ENCODE measurements around the gene PLEK. TPM values are rescaled to one million over a fixed set of nuclear protein-coding genes. Genes with fewer than 3 reads are reported as not detected.

Gene PLEK
- total RNA-seq, 1 donor: under 0.01 TPM

GRCh38 chr2:68379184-68379708 is 14.2 kb downstream of the PLEK start:
- no peak overlapping the region for H3K4me3 ChIP-seq (ENCODE audit: low read depth, low read length)
- TF ChIP-seq CTCF (IDR thresholded peaks at IDR 0.05; ENCODE audit: insufficient read depth, low read length): no peak

DNA sequence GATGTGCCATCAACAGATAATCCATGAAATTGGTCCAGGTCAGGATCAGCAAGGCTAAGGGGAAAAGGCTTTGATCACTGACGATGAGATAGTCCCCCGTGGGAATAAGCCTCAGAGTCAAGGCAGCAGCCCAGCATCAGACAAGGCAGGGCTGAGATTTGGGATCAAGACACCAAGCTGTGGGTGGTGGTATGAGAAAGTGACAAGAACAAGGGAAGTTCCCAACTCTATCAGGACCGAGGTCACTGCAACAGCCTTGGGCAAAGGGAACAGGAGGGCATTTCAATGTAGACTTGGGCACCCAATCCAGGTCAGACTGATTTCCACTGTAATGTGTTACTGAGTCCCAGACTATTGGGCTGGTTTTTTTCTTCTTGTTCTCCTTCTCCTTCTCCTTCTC is 18.7 kb downstream of the PLEK start:
- no peak for DNase-seq (ENCODE audit: low read depth)
- H3K4me3 ChIP-seq (ENCODE audit: low read depth, low read length): no peak overlapping the region
- TF ChIP-seq CTCF (IDR thresholded peaks at IDR 0.05; ENCODE audit: insufficient read depth, low read length): no peak

More at GRCh38 chr2:68379184-68379708, 14.2 kb downstream of the PLEK start:
- no peak for DNase-seq (ENCODE audit: low read depth)

- no peak for TF ChIP-seq CTCF (IDR thresholded peaks at IDR 0.05; ENCODE audit: insufficient read depth, low read length)
- H3K4me3 ChIP-seq (ENCODE audit: low read depth, low read length): no peak overlapping the region
- no peak for DNase-seq (ENCODE audit: low read depth)
Measured at GRCh38 chr2:68384485-68385107, 19.5 kb downstream of the PLEK start.

- H3K4me3 ChIP-seq (ENCODE audit: low read depth, low read length): no peak overlapping the region
- DNase-seq (ENCODE audit: low read depth): no peak
- no peak for TF ChIP-seq CTCF (IDR thresholded peaks at IDR 0.05; ENCODE audit: insufficient read depth, low read length)
Measured at GRCh38 chr2:68385220-68385906, 20.3 kb downstream of the PLEK start.

- no peak for TF ChIP-seq CTCF (IDR thresholded peaks at IDR 0.05; ENCODE audit: insufficient read depth, low read length)
- no peak for DNase-seq (ENCODE audit: low read depth)
- no peak overlapping the region for H3K4me3 ChIP-seq (ENCODE audit: low read depth, low read length)
Measured at GRCh38 chr2:68385907-68386287, 20.8 kb downstream of the PLEK start.

DNA sequence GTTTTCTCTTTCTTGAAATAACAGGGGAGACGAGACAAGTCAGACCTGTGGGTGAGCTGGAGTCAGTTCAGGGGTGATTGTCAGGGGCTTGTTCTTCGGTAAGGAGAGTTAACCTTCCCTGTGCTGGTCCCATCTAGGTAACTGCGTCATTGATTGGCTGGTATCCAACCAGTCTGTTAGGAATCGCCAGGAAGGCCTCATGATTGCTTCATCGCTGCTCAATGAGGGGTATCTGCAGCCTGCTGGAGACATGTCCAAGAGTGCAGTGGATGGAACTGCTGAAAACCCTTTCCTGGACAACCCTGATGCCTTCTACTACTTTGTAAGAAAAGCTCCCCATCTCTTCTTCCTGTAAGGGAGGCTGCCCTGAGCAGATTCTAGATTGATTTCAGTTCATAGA is 21.3 kb downstream of the PLEK start:
- TF ChIP-seq CTCF (IDR thresholded peaks at IDR 0.05; ENCODE audit: insufficient read depth, low read length): no peak
- H3K4me3 ChIP-seq (ENCODE audit: low read depth, low read length): no peak overlapping the region
- no peak for DNase-seq (ENCODE audit: low read depth)

Data from fibroblast of the aortic adventitia (primary cell).